Lower lobe of right lung (tissue), 2 donors: ENCODE results near the gene CCDC12. TPM values are rescaled to one million over a fixed set of nuclear protein-coding genes. Genes with fewer than 3 reads are reported as not detected.

Experiments used
- ATAC-seq, 2 donors: fragments of 200-7000 bp; cut with Tn5 transposase; one replicate each; pipeline ENCODE4 v1.9.1; 2020 to 2022; ENCODE audit warnings: mild to moderate bottlenecking in 2 of 2, moderate library complexity in 2 of 2
- DNase-seq: peaks from one replicate; pipeline ENCODE4 v3.0.0-alpha.2; 2020
- H3K27ac ChIP-seq: fragments of 200-600 bp; one replicate; pipeline ENCODE4 v1.8.0; 2022
- H3K27me3 ChIP-seq: fragments of 200-600 bp; one replicate; pipeline ENCODE4 v1.8.0; 2022; ENCODE audit warnings: low read depth
- H3K36me3 ChIP-seq: fragments of 200-600 bp; one replicate; pipeline ENCODE4 v1.8.0; 2022; ENCODE audit warnings: mild to moderate bottlenecking
- H3K4me1 ChIP-seq: fragments of 200-600 bp; one replicate; pipeline ENCODE4 v1.8.0; 2022
- H3K4me3 ChIP-seq: fragments of 200-600 bp; one replicate; pipeline ENCODE4 v1.8.0; 2022; ENCODE audit warnings: mild to moderate bottlenecking
- H3K9me3 ChIP-seq: fragments of 200-600 bp; one replicate; pipeline ENCODE4 v1.8.0; 2022
- intact Hi-C: fragments of 100-400 bp; cut with DNase I; formaldehyde crosslinking; loops from one replicate; pipeline ENCODE4 v1.11.0; 2022
- total RNA-seq: library from RNA; stranded (reverse); fragmentation: NEBNext Ultra II Directional; extraction: Animal tissue kit (Norgen Biotek cat#: 25700); gene quantifications from one replicate; pipeline ENCODE4 v1.2.1, GENCODE V29; 2021
- TF ChIP-seq, protein P1 (sequence below): fragments of 200-600 bp; IDR thresholded peaks from one replicate; pipeline ENCODE4 v1.8.0; 2022; ENCODE audit warnings: antibody characterized with exemption, mild to moderate bottlenecking
- donor health status: DM: no; HTN: yes; CAD: no; lungs with severe emphysema.

CCDC12 gene
- total RNA-seq, 1 donor from 2014 or later = 42.9 TPM

DNA sequence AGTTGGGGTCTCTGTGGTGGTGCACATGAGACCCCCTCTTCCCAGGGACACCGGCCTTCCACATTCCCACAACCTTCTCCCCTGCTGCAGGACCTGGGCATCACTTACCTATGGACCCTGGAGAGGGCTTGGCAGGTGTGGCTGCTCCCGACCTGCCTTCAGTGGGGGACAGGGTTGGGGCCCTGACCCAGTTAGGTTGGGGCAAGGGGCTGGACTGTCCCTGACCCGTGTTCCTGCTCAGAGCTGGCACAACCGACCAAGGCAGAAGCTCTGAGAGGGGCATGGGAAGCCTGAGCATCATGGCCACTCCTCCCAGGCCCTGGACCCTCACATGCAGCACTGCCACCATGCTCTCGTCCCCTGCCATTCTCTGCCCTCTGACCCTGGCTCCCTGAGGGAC, 9.0 kb upstream of the CCDC12 start:
- DNase-seq (peak; percentile 39), ATAC-seq (no peak)
- intact Hi-C loops = no loop called here
- Histone ChIP-seq H3K9me3 (no peaks in the 10 kb centered on the region), H3K4me3 (no peak overlapping the region), H3K27ac (no peak overlapping the region), H3K36me3 (peaks cover 11% of the 10 kb centered on the region), H3K27me3 (no peaks in the 10 kb centered on the region), H3K4me1 (peaks cover 81% of the 10 kb centered on the region)
- TF ChIP-seq, protein P1, sequence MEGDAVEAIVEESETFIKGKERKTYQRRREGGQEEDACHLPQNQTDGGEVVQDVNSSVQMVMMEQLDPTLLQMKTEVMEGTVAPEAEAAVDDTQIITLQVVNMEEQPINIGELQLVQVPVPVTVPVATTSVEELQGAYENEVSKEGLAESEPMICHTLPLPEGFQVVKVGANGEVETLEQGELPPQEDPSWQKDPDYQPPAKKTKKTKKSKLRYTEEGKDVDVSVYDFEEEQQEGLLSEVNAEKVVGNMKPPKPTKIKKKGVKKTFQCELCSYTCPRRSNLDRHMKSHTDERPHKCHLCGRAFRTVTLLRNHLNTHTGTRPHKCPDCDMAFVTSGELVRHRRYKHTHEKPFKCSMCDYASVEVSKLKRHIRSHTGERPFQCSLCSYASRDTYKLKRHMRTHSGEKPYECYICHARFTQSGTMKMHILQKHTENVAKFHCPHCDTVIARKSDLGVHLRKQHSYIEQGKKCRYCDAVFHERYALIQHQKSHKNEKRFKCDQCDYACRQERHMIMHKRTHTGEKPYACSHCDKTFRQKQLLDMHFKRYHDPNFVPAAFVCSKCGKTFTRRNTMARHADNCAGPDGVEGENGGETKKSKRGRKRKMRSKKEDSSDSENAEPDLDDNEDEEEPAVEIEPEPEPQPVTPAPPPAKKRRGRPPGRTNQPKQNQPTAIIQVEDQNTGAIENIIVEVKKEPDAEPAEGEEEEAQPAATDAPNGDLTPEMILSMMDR = no peak

DNA sequence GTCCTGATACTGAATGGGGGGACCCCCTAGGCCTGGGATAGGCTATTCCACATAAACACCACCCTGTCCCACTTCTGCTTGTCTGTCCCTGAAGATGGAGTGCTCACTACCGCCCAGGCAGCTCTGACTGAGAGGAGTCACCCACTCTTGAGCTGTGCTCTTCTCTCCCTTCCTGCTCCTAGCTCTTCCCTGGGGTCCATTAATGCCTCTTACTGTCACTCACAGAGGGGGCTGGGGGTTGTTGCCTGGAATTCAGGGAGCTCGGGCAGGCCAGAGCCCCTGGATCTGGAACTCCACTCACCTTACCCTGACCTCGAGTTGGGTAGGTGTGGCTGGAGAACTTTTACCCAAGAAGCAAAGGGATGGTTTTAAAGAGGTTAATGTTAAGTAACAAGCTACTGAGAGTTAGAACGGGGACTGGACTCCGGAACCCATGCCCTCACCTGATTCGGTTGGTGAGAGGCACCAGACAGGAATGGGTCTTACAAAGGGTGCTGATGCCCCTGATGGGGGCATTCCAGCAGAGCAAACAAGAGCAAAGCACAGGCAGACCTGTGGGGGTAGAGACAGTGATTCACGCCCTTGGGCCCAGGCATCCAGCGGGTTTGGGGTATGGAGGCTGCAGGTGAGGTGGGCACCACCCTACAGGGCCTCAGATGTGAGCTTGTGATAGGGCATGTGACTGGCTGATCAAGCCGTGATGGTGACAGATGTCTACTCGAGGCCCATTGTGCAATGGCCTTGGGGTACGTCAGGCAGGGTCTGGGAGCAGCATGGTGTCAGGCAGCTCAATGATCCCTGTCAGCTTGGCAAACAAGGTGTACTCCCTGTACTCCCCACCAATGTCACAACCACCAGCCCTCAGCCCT, 8.3 kb upstream of the CCDC12 start:
- TF ChIP-seq, protein P1 = no peak
- no peak for ATAC-seq
- Histone ChIP-seq H3K27ac (no peak overlapping the region), H3K9me3 (no peaks in the 10 kb centered on the region), H3K27me3 (no peaks in the 10 kb centered on the region), H3K4me3 (no peak overlapping the region), H3K36me3 (peaks cover 7% of the 10 kb centered on the region), H3K4me1 (peaks cover 82% of the 10 kb centered on the region)
- peak; percentile 33 for DNase-seq
- intact Hi-C loops = no loop called here

DNA sequence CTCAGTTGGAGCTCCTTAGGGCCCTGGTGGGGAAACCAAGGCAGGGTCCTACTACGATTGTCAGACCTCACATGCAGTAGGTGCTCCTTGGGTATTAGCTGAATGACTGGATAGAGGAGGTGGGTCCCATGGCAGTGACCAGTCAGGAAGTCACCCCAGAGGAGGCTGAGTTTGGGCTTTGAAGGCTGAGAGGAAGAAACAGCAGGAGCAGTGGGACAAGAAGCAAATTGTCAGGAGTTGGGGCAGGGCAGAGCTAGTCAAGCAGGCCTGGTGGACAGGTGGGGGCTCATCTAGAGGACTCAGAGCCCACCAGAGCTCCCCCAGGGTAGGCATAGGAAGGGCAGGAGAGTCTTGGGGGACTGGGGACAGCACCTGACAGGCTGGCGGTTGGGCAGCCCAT, 6.0 kb upstream of the CCDC12 start:
- Histone ChIP-seq H3K4me3 (no peak overlapping the region), H3K4me1 (peaks cover 75% of the 10 kb centered on the region)
- intact Hi-C loops = no loop called here

DNA sequence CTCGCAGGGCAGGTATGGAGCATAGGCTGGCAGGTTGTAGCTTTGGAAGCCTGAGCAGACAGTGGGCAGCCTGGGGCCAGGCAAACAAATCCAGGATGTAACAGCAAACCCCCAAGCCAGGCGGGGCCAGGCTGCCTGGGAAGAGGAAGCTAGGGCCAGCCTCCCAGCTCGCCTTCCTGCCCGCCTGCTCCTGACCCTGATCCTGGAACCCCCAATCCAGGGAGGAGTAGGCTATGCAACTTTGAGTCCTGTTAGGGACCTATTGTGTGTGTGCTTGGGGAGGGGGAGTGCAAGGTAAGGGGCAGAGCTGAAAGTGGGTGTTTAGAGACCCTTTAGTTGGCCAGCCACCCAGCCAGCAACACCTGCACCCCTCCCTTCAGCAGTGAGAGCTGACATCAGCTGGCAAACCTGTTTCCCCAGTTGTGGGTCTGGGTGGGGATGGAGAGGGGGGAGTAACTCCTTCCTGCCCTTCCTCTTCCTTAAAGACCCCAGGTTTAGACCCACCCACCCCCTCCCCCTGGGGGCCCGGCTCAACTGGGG, 5.5 kb upstream of the CCDC12 start:
- DNase-seq (peak; percentile 78), ATAC-seq (no peak)
- Histone ChIP-seq H3K4me3 (peak overlapping the region; percentile 75), H3K27me3 (no peaks in the 10 kb centered on the region), H3K9me3 (no peaks in the 10 kb centered on the region), H3K4me1 (peaks cover 75% of the 10 kb centered on the region), H3K36me3 (peaks cover 3% of the 10 kb centered on the region), H3K27ac (peak overlapping the region; percentile 91)
- TF ChIP-seq, protein P1 = no peak
- intact Hi-C loops = no loop called here

More for the DNA sequence above, 6.0 kb upstream of the CCDC12 start:
- H3K36me3 ChIP-seq = peaks cover 3% of the 10 kb centered on the region
- H3K27ac ChIP-seq = peak overlapping the region; percentile 91
- no peaks in the 10 kb centered on the region for H3K27me3 ChIP-seq
- H3K9me3 ChIP-seq = no peaks in the 10 kb centered on the region
- TF ChIP-seq, protein P1 = no peak
- ATAC-seq = no peak
- DNase-seq = peak; percentile 20

DNA sequence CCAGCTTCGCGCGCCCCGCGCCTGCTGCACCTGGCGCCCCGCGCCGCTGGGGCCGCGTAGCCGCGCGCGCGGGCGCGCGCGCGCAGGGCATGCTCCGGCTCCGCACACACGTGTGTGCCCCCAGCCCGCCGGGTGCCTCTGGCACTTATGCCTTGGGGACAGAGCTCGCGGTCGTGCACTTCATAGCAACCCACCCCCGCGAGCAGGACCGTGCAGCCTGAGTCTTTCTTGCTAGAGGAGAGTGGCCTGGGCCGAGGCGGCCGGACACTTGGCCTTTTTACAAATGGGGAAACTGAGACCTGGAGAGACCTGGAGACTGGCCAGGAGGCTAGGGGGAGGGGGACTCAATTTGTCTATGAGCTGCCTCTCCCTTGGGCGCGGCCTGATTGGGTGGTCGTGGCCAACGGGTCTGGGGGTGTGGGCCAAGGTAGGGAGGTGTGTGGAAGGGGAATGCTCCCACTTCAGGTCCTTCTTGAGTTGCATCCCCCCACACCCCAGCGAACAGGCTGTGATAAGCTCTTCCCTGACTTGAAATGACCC, 3.5 kb upstream of the CCDC12 start:
- Histone ChIP-seq H3K27ac (peak overlapping the region; percentile 91), H3K4me3 (peak overlapping the region; percentile 75), H3K36me3 (peaks cover 3% of the 10 kb centered on the region), H3K27me3 (no peaks in the 10 kb centered on the region), H3K9me3 (no peaks in the 10 kb centered on the region), H3K4me1 (peaks cover 63% of the 10 kb centered on the region)
- ATAC-seq (no peak), DNase-seq (peak; percentile 70)
- TF ChIP-seq, protein P1 = no peak
- intact Hi-C loops = no loop called here
